ENCODE measurements around the gene COLGALT1.

- TF ChIP-seq, protein P1, sequence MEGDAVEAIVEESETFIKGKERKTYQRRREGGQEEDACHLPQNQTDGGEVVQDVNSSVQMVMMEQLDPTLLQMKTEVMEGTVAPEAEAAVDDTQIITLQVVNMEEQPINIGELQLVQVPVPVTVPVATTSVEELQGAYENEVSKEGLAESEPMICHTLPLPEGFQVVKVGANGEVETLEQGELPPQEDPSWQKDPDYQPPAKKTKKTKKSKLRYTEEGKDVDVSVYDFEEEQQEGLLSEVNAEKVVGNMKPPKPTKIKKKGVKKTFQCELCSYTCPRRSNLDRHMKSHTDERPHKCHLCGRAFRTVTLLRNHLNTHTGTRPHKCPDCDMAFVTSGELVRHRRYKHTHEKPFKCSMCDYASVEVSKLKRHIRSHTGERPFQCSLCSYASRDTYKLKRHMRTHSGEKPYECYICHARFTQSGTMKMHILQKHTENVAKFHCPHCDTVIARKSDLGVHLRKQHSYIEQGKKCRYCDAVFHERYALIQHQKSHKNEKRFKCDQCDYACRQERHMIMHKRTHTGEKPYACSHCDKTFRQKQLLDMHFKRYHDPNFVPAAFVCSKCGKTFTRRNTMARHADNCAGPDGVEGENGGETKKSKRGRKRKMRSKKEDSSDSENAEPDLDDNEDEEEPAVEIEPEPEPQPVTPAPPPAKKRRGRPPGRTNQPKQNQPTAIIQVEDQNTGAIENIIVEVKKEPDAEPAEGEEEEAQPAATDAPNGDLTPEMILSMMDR (IDR thresholded peaks at IDR 0.05; ENCODE audit: insufficient read depth, low read length, poor library complexity, severe bottlenecking) = no peak
- no peak for TF ChIP-seq EZH2phosphoT487 (conservative IDR thresholded peaks at IDR 0.05; ENCODE audit: low read length)
These were observed 65.2 kb downstream of the COLGALT1 start for GRCh38 chr19:17620696-17621095.

Data from SU-DHL-6 (cell line).